ENCODE measurements around the gene ACOX1.

The ACOX1 gene

GRCh38 chr17:75926456-75926855, 52.5 kb downstream of the ACOX1 start:
- Histone ChIP-seq H3K27ac (ENCODE audit: low read depth, low read length) (no peak overlapping the region), H3K4me3 (ENCODE audit: low read depth, low read length) (no peak overlapping the region), H3K9ac (ENCODE audit: low read length) (no peak overlapping the region), H3K9me3 (ENCODE audit: control insufficient read depth, insufficient read depth, low read depth, low read length) (no peaks in the 10 kb centered on the region), H3K36me3 (ENCODE audit: control insufficient read depth, insufficient read depth, low read length) (peaks cover 51% of the 10 kb centered on the region), H3K4me1 (ENCODE audit: control insufficient read depth, insufficient read depth, low read length) (no peaks in the 10 kb centered on the region), H3K27me3 (ENCODE audit: control insufficient read depth, insufficient read depth, low read length) (no peaks in the 10 kb centered on the region)

- no peak overlapping the region for H3K27ac ChIP-seq (ENCODE audit: low read depth, low read length)
- H3K27me3 ChIP-seq (ENCODE audit: control insufficient read depth, insufficient read depth, low read length): no peaks in the 10 kb centered on the region
- H3K36me3 ChIP-seq (ENCODE audit: control insufficient read depth, insufficient read depth, low read length): peaks cover 51% of the 10 kb centered on the region
- no peaks in the 10 kb centered on the region for H3K9me3 ChIP-seq (ENCODE audit: control insufficient read depth, insufficient read depth, low read depth, low read length)
- H3K9ac ChIP-seq (ENCODE audit: low read length): no peak overlapping the region
- no peaks in the 10 kb centered on the region for H3K4me1 ChIP-seq (ENCODE audit: control insufficient read depth, insufficient read depth, low read length)
- no peak overlapping the region for H3K4me3 ChIP-seq (ENCODE audit: low read depth, low read length)
Observed at GRCh38 chr17:75925912-75926311, 53.1 kb downstream of the ACOX1 start.

GRCh38 chr17:75925103-75925502, 53.9 kb downstream of the ACOX1 start:
- no peaks in the 10 kb centered on the region for H3K27me3 ChIP-seq (ENCODE audit: control insufficient read depth, insufficient read depth, low read length)
- H3K27ac ChIP-seq (ENCODE audit: low read depth, low read length): no peak overlapping the region
- no peak overlapping the region for H3K4me3 ChIP-seq (ENCODE audit: low read depth, low read length)
- H3K4me1 ChIP-seq (ENCODE audit: control insufficient read depth, insufficient read depth, low read length): no peaks in the 10 kb centered on the region
- H3K36me3 ChIP-seq (ENCODE audit: control insufficient read depth, insufficient read depth, low read length): peaks cover 55% of the 10 kb centered on the region
- H3K9ac ChIP-seq (ENCODE audit: low read length): no peak overlapping the region
- no peaks in the 10 kb centered on the region for H3K9me3 ChIP-seq (ENCODE audit: control insufficient read depth, insufficient read depth, low read depth, low read length)

- Histone ChIP-seq H3K36me3 (ENCODE audit: control insufficient read depth, insufficient read depth, low read length) (peaks cover 63% of the 10 kb centered on the region), H3K9ac (ENCODE audit: low read length) (peak overlapping the region; percentile 16), H3K9me3 (ENCODE audit: control insufficient read depth, insufficient read depth, low read depth, low read length) (no peaks in the 10 kb centered on the region), H3K4me3 (ENCODE audit: low read depth, low read length) (no peak overlapping the region), H3K27ac (ENCODE audit: low read depth, low read length) (no peak overlapping the region), H3K27me3 (ENCODE audit: control insufficient read depth, insufficient read depth, low read length) (no peaks in the 10 kb centered on the region), H3K4me1 (ENCODE audit: control insufficient read depth, insufficient read depth, low read length) (no peaks in the 10 kb centered on the region)
Observed at GRCh38 chr17:75922963-75923874, 55.7 kb downstream of the ACOX1 start.

GRCh38 chr17:75922173-75922961, 56.6 kb downstream of the ACOX1 start:
- Histone ChIP-seq H3K4me1 (ENCODE audit: control insufficient read depth, insufficient read depth, low read length) (no peaks in the 10 kb centered on the region), H3K27ac (ENCODE audit: low read depth, low read length) (no peak overlapping the region), H3K4me3 (ENCODE audit: low read depth, low read length) (no peak overlapping the region), H3K27me3 (ENCODE audit: control insufficient read depth, insufficient read depth, low read length) (no peaks in the 10 kb centered on the region), H3K9me3 (ENCODE audit: control insufficient read depth, insufficient read depth, low read depth, low read length) (no peaks in the 10 kb centered on the region), H3K36me3 (ENCODE audit: control insufficient read depth, insufficient read depth, low read length) (peaks cover 63% of the 10 kb centered on the region), H3K9ac (ENCODE audit: low read length) (peak overlapping the region; percentile 16)

GRCh38 chr17:75921596-75921995, 57.4 kb downstream of the ACOX1 start:
- Histone ChIP-seq H3K4me3 (ENCODE audit: low read depth, low read length) (no peak overlapping the region), H3K36me3 (ENCODE audit: control insufficient read depth, insufficient read depth, low read length) (peaks cover 64% of the 10 kb centered on the region), H3K4me1 (ENCODE audit: control insufficient read depth, insufficient read depth, low read length) (no peaks in the 10 kb centered on the region), H3K27me3 (ENCODE audit: control insufficient read depth, insufficient read depth, low read length) (no peaks in the 10 kb centered on the region), H3K27ac (ENCODE audit: low read depth, low read length) (no peak overlapping the region), H3K9ac (ENCODE audit: low read length) (no peak overlapping the region), H3K9me3 (ENCODE audit: control insufficient read depth, insufficient read depth, low read depth, low read length) (no peaks in the 10 kb centered on the region)

- H3K9ac ChIP-seq (ENCODE audit: low read length): peak overlapping the region; percentile 24
- H3K36me3 ChIP-seq (ENCODE audit: control insufficient read depth, insufficient read depth, low read length): peaks cover 49% of the 10 kb centered on the region
- no peaks in the 10 kb centered on the region for H3K27me3 ChIP-seq (ENCODE audit: control insufficient read depth, insufficient read depth, low read length)
- H3K4me3 ChIP-seq (ENCODE audit: low read depth, low read length): no peak overlapping the region
- no peaks in the 10 kb centered on the region for H3K9me3 ChIP-seq (ENCODE audit: control insufficient read depth, insufficient read depth, low read depth, low read length)
- no peak overlapping the region for H3K27ac ChIP-seq (ENCODE audit: low read depth, low read length)
- no peaks in the 10 kb centered on the region for H3K4me1 ChIP-seq (ENCODE audit: control insufficient read depth, insufficient read depth, low read length)
Observed at GRCh38 chr17:75920045-75920560, 58.9 kb downstream of the ACOX1 start.

GRCh38 chr17:75919611-75920010, 59.4 kb downstream of the ACOX1 start:
- Histone ChIP-seq H3K4me3 (ENCODE audit: low read depth, low read length) (no peak overlapping the region), H3K4me1 (ENCODE audit: control insufficient read depth, insufficient read depth, low read length) (no peaks in the 10 kb centered on the region), H3K9me3 (ENCODE audit: control insufficient read depth, insufficient read depth, low read depth, low read length) (no peaks in the 10 kb centered on the region), H3K27ac (ENCODE audit: low read depth, low read length) (no peak overlapping the region), H3K9ac (ENCODE audit: low read length) (no peak overlapping the region), H3K36me3 (ENCODE audit: control insufficient read depth, insufficient read depth, low read length) (peaks cover 45% of the 10 kb centered on the region), H3K27me3 (ENCODE audit: control insufficient read depth, insufficient read depth, low read length) (no peaks in the 10 kb centered on the region)

GRCh38 chr17:75917917-75918445, 61.0 kb downstream of the ACOX1 start:
- no peak overlapping the region for H3K27ac ChIP-seq (ENCODE audit: low read depth, low read length)
- H3K36me3 ChIP-seq (ENCODE audit: control insufficient read depth, insufficient read depth, low read length): peaks cover 47% of the 10 kb centered on the region
- no peak overlapping the region for H3K9ac ChIP-seq (ENCODE audit: low read length)
- no peaks in the 10 kb centered on the region for H3K27me3 ChIP-seq (ENCODE audit: control insufficient read depth, insufficient read depth, low read length)
- no peaks in the 10 kb centered on the region for H3K9me3 ChIP-seq (ENCODE audit: control insufficient read depth, insufficient read depth, low read depth, low read length)
- no peak overlapping the region for H3K4me3 ChIP-seq (ENCODE audit: low read depth, low read length)
- no peaks in the 10 kb centered on the region for H3K4me1 ChIP-seq (ENCODE audit: control insufficient read depth, insufficient read depth, low read length)

- Histone ChIP-seq H3K36me3 (ENCODE audit: control insufficient read depth, insufficient read depth, low read length) (peaks cover 40% of the 10 kb centered on the region), H3K9ac (ENCODE audit: low read length) (no peak overlapping the region), H3K27me3 (ENCODE audit: control insufficient read depth, insufficient read depth, low read length) (no peaks in the 10 kb centered on the region), H3K4me3 (ENCODE audit: low read depth, low read length) (no peak overlapping the region), H3K9me3 (ENCODE audit: control insufficient read depth, insufficient read depth, low read depth, low read length) (no peaks in the 10 kb centered on the region), H3K27ac (ENCODE audit: low read depth, low read length) (no peak overlapping the region), H3K4me1 (ENCODE audit: control insufficient read depth, insufficient read depth, low read length) (no peaks in the 10 kb centered on the region)
Observed at GRCh38 chr17:75917141-75917916, 61.6 kb downstream of the ACOX1 start.

Data from HUES6 (cell line).